GM23338 (cell line): ENCODE results near the gene LRRC10B. TPM values are rescaled to one million over a fixed set of nuclear protein-coding genes. Genes with fewer than 3 reads are reported as not detected.

Experiments used
- ATAC-seq: fragments of 200-7000 bp; cut with Tn5 transposase; 3 replicates; pipeline ENCODE4 v1.9.1; 2020
- DNase-seq: peaks from one replicate; pipeline ENCODE4 v3.0.0-alpha.2; 2015; ENCODE audit warnings: low spot score
- H2AFZ ChIP-seq: fragments of 200-600 bp; sonication (generic); 2 replicates; pipeline ENCODE4 v1.8.0; 2016; ENCODE audit warnings: antibody characterized with exemption, mild to moderate bottlenecking, moderate library complexity
- H3F3A ChIP-seq: fragments of 200-600 bp; sonication (generic); replicated peaks from 2 replicates; pipeline ENCODE4 v1.8.0; 2017; ENCODE audit warnings: antibody characterized with exemption, mixed run types, low read depth
- H3K27ac ChIP-seq: fragments of 200-600 bp; sonication (generic); 2 replicates; pipeline ENCODE4 v1.6.1; 2016; ENCODE audit warnings: low read depth
- H3K27me3 ChIP-seq: fragments of 200-600 bp; sonication (generic); 2 replicates; pipeline ENCODE4 v1.8.0; 2016; ENCODE audit warnings: mild to moderate bottlenecking, mixed run types, moderate library complexity; ENCODE audit not compliant: insufficient read depth
- H3K36me3 ChIP-seq: fragments of 200-600 bp; sonication (generic); 2 replicates; pipeline ENCODE4 v1.8.0; 2016; ENCODE audit warnings: mild to moderate bottlenecking; ENCODE audit not compliant: insufficient read depth
- H3K4me1 ChIP-seq: fragments of 200-600 bp; sonication (generic); 2 replicates; pipeline ENCODE4 v1.8.0; 2016; ENCODE audit warnings: mild to moderate bottlenecking, moderate library complexity; ENCODE audit not compliant: insufficient read depth
- H3K4me2 ChIP-seq: fragments of 200-600 bp; sonication (generic); 2 replicates; pipeline ENCODE4 v1.7.1; 2017; ENCODE audit warnings: mixed run types
- H3K4me3 ChIP-seq: fragments of 200-600 bp; sonication (generic); 2 replicates; pipeline ENCODE4 v1.6.1; 2016; ENCODE audit warnings: mixed run types
- H3K79me2 ChIP-seq: fragments of 200-600 bp; sonication (generic); replicated peaks from 2 replicates; pipeline ENCODE4 v1.8.0; 2017; ENCODE audit warnings: mild to moderate bottlenecking; ENCODE audit not compliant: insufficient read depth
- H3K9me2 ChIP-seq: fragments of 200-600 bp; sonication (generic); 2 replicates; pipeline ENCODE4 v1.8.0; 2017; ENCODE audit not compliant: insufficient read depth
- H4K20me1 ChIP-seq: fragments of 200-600 bp; sonication (generic); replicated peaks from 2 replicates; pipeline ENCODE4 v1.8.0; 2017; ENCODE audit warnings: mild to moderate bottlenecking; ENCODE audit not compliant: insufficient read depth
- H3K27ac Mint-ChIP-seq: 2 replicates; pipeline ENCODE4 v1.8.0; 2020; ENCODE audit warnings: inconsistent platforms, mild to moderate bottlenecking, moderate library complexity, mixed read lengths
- H3K27me3 Mint-ChIP-seq: 3 replicates; pipeline ENCODE4 v1.8.0; 2022; ENCODE audit warnings: low read depth, mild to moderate bottlenecking, moderate library complexity, mixed read lengths, inconsistent platforms; ENCODE audit not compliant: insufficient read depth, poor library complexity
- H3K36me3 Mint-ChIP-seq: 3 replicates; pipeline ENCODE4 v1.8.0; 2021; ENCODE audit warnings: low read depth, mild to moderate bottlenecking, inconsistent platforms, moderate library complexity, mixed read lengths
- H3K4me1 Mint-ChIP-seq: 3 replicates; pipeline ENCODE4 v1.8.0; 2020; ENCODE audit warnings: mild to moderate bottlenecking, inconsistent platforms, mixed read lengths
- H3K4me3 Mint-ChIP-seq: 3 replicates; pipeline ENCODE4 v1.8.0; 2021; ENCODE audit warnings: moderate library complexity, mild to moderate bottlenecking, inconsistent platforms, mixed read lengths
- H3K9me3 Mint-ChIP-seq: 3 replicates; pipeline ENCODE4 v1.8.0; 2020; ENCODE audit warnings: moderate library complexity, mild to moderate bottlenecking, inconsistent platforms, mixed read lengths
- CREB1 ChIP-seq: fragments of 250-450 bp; sonication (Bioruptor Pico); IDR thresholded peaks from 2 replicates; pipeline ENCODE4 v1.5.0; 2020; ENCODE audit warnings: low read depth, mild to moderate bottlenecking, moderate library complexity
- EZH2 ChIP-seq: fragments of 200-600 bp; sonication (generic); IDR thresholded peaks from one replicate; pipeline ENCODE4 v1.8.0; 2017; ENCODE audit warnings: antibody characterized with exemption, mild to moderate bottlenecking, low read depth; ENCODE audit not compliant: unreplicated experiment
- EZH2phosphoT487 ChIP-seq: fragments of 200-600 bp; sonication (generic); IDR thresholded peaks from one replicate; pipeline ENCODE4 v1.8.1; 2018; ENCODE audit warnings: antibody characterized with exemption; ENCODE audit not compliant: unreplicated experiment
- POLR2AphosphoS5 ChIP-seq: IDR thresholded peaks from 2 replicates; pipeline ENCODE4 v1.6.1; 2016; ENCODE audit warnings: antibody characterized with exemption, low read depth
- STAT1 ChIP-seq: IDR thresholded peaks from one replicate; pipeline ENCODE4 v1.6.1; 2016; ENCODE audit warnings: antibody characterized with exemption; ENCODE audit not compliant: unreplicated experiment
- ZNF114 ChIP-seq: fragments of 250-450 bp; sonication (Bioruptor Pico); IDR thresholded peaks from 2 replicates; pipeline ENCODE4 v1.5.0; 2020; ENCODE audit warnings: mild to moderate bottlenecking, moderate library complexity
- ZNF331 ChIP-seq: fragments of 250-450 bp; sonication (Bioruptor Pico); IDR thresholded peaks from 2 replicates; pipeline ENCODE4 v1.5.0; 2020; ENCODE audit warnings: low read depth, mild to moderate bottlenecking, moderate library complexity
- ZNF462 ChIP-seq: fragments of 250-450 bp; sonication (Bioruptor Pico); IDR thresholded peaks from 2 replicates; pipeline ENCODE4 v1.5.0; 2020; ENCODE audit warnings: mild to moderate bottlenecking, moderate library complexity
- polyA plus RNA-seq: library from polyadenylated mRNA; unstranded; fragments of >200 nt; fragmentation: Nextera tagmentation; extraction: Ambion mirVana; gene quantifications from 2 replicates; pipeline ENCODE4 v1.2.1, GENCODE V29; 2016
- total RNA-seq: library from RNA; depleted of rRNA; stranded (reverse); fragments of >200 nt; shearing (Covaris generic); gene quantifications from 2 replicates; pipeline ENCODE4 v1.2.3, GENCODE V29; 2014

Gene LRRC10B
- total and polyA plus RNA-seq, 2 experiments from 2014 or later: 0.47 to 1.6 TPM

DNA sequence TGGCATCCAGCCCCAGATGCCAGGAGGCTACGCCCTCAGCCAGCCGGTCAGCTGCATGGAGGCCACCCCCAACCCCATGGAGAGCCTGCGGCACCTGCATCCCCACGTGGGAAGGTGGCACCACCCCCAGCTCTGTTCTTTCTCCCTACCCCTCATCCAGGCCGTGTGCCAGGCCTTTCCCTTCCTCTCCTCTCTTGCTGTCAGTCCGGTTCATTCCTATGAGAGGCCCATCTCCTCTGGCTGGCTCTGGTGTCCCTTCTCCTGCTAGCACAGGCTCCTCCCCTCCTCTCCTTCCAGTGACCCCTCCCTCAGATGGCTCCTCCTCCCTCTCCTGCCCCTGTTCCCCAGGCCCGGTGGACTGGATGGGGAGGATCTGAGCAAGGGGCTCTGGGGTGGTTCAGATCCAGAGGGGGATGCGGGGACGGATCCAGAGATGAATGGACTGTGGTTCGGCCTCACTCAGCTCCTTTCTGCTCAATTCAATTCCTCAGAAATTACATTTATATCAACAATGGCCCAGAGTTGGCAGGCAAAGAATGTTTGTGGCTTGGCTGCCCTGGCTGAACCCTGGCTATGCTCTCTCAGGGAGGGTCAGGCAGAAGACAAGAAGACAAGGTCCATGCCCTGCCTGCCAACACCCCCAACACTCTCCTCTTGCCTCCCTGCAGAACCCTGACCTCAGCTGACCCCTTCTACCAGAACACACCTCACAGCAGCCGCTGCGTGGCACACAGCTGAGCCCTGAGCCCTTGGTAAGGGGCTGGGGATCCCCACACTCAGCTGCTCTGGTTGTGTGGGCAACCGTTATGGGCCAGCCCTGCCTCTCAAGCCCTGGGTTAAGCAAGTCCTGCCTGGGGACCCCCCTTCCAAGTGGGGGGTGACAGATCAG lies 18.5 kb upstream of the LRRC10B start (continued):
- TF ChIP-seq ZNF462 (CRISPR knock-in tag) (no peak), EZH2 (no peak), CREB1 (CRISPR knock-in tag) (no peak)

DNA sequence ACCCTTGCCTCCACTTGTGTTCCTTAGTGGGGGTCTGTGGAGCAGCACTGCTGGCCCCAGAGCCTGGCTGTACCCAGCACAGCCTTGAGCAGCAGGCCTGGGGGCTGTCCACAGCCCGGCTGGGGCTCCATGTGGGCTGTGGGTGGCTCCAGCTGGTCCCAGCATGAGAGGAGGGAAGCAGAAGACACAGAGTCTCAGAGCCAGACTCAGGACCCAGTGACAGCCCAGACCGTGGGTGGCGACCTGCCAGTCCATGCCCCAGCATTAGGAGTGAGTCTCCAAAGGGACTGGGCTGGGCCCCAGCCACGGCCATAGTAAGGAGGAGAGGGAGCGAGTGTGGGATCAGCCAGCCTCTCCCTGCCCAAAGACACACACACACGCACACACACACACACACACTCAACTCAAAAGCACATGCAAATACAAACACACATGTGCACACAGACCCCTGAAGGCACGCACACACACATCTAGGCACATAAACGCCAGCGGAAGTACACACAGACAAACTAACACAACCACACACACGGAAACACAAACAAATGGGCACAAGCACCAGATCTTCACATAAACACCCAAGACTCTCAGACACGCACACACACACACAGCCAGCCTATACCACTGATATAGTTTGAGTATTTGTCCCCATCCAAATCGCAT lies 16.7 kb upstream of the LRRC10B start:
- no peaks in the 10 kb centered on the region for H3K79me2 ChIP-seq
- no peak overlapping the region for H2AFZ ChIP-seq
- DNase-seq (no peak), ATAC-seq (no peak)
- Mint-ChIP-seq H3K36me3 (no peaks in the 10 kb centered on the region), H3K4me3 (no peak overlapping the region), H3K27ac (no peak overlapping the region), H3K4me1 (peaks cover 22% of the 10 kb centered on the region), H3K9me3 (no peaks in the 10 kb centered on the region), H3K27me3 (peaks cover 24% of the 10 kb centered on the region)
- H3K27ac ChIP-seq: no peak overlapping the region
- H3K4me2 ChIP-seq: no peak overlapping the region
- no peaks in the 10 kb centered on the region for H3K9me2 ChIP-seq
- no peaks in the 10 kb centered on the region for H3K27me3 ChIP-seq
- H3F3A ChIP-seq: peaks cover 9% of the 10 kb centered on the region; the same call in 1 of the 2 replicates
- no peak overlapping the region for H3K4me3 ChIP-seq
- H3K4me1 ChIP-seq: peaks cover 20% of the 10 kb centered on the region
- no peaks in the 10 kb centered on the region for H3K36me3 ChIP-seq
- no peaks in the 10 kb centered on the region for H4K20me1 ChIP-seq
- TF ChIP-seq EZH2phosphoT487: no peak
- no peak for TF ChIP-seq ZNF331 (CRISPR knock-in tag)
- TF ChIP-seq ZNF462 (CRISPR knock-in tag): no peak
- TF ChIP-seq ZNF114 (CRISPR knock-in tag): no peak
- no peak for TF ChIP-seq POLR2AphosphoS5
- no peak for TF ChIP-seq STAT1
